Measurements from ENCODE around the gene GNG3.

GNG3 gene

GRCh38 chr11:62757846-62758788 is 50.6 kb downstream of the GNG3 start:
- no peak for DNase-seq (ENCODE audit: low read depth)
